Erythroblast (primary cell): ENCODE data around the gene MECP2.

Experiments
- DNase-seq, 2 experiments: peaks; one replicate each; lab custom pipeline; 2025; lab: John Stamatoyannopoulos, UW
- GATA1 ChIP-seq: IDR thresholded peaks from 2 replicates; pipeline ENCODE4 v1.6.1; 2011; ENCODE audit warnings: low read depth, mild to moderate bottlenecking, control low read depth, low read length, moderate library complexity
- POLR2A ChIP-seq: IDR thresholded peaks from 2 replicates; pipeline ENCODE4 v1.6.1; 2011; ENCODE audit warnings: mild to moderate bottlenecking, low read length

The MECP2 gene

DNA sequence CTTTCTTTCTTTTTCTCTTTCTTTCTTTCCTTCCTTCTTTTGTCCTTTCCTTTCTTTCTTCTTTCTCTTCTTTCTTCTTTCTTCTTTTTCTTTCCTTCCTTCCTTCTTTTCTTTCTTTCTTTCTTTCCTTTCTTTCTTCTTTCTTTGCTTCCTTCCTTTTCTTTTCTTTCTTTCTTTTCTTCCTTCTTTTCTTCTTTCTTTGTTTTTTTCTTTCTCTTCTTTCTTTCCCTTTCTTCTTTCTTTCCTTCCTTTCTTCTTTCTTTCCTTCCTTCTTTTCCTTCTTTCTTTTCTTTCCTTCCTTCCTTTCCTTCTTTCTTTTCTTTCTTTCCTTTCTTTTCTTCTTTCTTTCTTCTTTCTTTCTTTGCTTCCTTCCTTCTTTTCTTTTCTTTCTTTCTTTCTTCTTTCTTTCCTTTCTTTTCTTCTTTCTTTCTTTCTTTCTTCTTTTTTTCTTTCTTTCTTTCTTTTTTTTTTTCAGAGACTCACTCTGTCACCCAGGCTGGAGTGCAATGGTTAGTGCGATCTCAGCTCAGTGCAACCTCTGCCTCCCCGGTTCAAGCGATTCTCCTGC, 106.4 kb downstream of the MECP2 start:
- no peak for DNase-seq
- TF ChIP-seq GATA1 = no peak
- TF ChIP-seq POLR2A = no peak

GRCh38 chrX:153989973-153990655, 107.4 kb downstream of the MECP2 start:
- no peak for DNase-seq
- TF ChIP-seq POLR2A (no peak), GATA1 (no peak)

DNA sequence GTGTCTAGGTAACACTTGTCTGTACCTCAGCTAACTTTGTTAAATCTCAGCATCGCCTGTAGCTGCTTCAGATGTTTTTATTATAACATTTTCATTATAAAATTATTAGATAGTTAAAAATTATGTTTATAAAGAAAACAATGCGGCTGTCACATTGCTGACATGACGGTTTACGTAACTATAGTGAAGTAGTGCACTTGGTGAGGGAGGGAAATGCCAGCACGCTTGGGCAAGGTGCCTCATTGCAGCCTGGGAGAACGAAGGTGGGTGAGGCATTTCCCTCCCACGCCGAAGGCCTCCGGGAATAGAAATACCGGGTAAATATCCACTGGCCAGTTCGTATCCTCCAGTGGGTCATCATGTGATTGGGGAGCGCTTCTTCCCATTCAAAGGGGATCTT, 109.0 kb downstream of the MECP2 start:
- DNase-seq = no peak
- TF ChIP-seq GATA1 (no peak), POLR2A (no peak)

DNA sequence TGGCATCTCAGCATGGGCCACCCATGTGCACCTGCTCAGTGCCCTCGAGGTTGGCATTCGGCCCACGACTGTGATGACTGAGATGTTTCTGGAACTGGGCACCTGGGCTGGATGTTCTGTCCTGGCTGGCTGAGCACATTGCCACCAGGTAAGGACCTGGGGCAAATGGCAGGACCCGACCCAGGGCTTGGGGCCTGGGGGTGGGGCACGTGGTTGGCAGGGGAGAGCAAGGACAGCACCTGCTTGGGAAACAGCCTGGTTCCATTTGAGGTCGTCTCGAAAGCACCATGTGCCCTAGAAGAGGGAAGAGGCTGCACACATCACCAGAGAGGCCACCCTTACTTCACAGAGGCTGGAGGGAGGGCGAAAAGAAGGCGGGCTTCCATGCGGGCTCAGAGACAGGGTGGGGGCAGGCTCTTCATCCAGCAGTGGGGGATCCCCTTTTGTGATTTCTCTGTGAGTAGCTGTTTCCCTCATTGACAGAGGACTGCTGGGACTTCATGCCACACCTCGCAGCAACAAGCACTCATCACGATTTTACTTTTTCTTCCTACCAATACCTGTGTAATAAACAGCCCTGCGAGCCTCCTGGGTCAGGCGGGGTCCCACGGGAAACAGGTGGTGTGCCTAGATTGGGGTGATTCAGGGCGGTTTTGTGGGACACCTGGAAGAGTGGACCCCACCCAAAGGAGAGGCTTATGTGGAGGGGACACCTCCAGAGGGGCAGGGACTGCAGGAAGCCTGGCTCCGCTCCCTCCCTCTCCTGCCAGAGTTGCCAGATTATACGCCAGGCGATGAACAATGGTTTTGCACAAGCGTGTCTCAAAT, 113.0 kb downstream of the MECP2 start:
- TF ChIP-seq POLR2A (no peak), GATA1 (no peak)
- DNase-seq = peak; percentile 49 to 66

DNA sequence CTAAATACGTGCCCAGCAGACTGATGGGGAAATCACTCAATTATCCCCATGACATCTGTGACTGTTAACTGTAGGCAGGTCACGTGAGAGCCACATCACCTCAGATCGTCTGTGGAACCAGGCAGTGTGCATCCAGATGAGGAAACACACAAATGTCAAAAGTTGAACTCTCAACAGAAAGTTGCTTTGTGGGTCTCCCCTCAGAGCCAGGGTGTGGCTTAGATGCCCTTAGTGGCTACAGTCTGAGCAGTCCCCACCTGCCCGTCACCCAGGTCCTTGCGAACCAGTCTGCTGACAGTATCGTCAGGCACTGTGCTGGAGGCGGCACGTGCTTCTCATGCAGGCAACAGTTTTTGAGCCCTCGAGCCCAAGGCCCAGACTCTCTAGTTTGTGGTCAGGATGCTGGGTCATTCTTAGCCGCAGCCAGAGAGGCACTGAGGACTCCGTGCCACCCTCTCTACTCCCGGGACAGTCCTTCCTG, 114.2 kb downstream of the MECP2 start:
- TF ChIP-seq POLR2A = no peak
- TF ChIP-seq GATA1 = no peak
- no peak for DNase-seq

DNA sequence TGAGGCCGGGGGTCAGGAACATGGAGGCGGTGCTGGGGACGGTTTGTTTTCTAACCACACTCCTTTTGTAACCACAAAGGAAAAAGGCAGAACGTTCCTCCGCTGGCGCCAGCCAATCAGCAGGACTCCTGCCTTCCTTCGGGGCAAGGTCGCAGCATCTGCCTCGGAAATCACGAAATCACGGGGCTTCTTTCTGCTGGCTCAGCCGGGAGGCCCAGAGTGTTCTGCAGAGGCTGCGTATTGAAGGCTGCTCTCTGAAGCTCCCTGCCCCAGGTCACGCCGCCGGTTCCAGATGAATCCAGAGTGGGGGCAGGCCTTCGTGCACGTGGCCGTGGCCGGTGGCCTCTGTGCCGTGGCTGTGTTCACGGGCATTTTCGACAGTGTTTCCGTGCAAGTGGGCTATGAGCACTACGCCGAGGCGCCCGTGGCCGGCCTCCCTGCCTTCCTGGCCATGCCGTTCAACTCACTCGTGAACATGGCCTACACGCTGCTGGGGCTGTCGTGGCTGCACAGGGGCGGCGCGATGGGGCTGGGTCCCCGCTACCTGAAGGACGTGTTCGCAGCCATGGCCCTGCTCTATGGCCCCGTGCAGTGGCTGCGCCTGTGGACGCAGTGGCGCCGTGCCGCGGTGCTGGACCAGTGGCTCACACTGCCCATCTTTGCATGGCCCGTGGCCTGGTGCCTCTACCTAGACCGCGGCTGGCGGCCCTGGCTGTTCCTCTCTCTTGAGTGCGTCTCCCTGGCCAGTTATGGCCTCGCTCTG, 115.6 kb downstream of the MECP2 start:
- DNase-seq = peak in 1 of 2 experiments; percentile 18
- TF ChIP-seq GATA1 (no peak), POLR2A (no peak)

DNA sequence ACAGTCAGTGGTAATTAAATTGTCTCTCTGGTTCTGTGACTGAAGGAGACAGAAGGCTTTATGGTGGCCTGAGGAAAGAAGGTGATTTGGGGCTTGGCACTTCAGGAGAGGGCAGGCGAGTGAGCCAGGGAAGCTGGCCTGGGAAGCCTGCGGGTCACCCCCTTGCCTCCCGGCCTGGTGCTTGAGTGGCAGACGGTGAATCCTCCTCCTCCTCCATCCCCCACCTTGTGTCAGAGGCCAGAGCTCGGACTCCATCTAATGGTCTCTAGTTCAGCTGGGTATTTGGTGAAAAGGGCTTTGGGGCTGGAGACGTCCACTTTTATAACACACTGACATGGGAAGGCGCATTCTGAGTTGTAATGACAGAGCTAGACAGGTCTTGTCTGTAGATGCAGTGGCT, 116.3 kb downstream of the MECP2 start:
- DNase-seq = no peak
- TF ChIP-seq POLR2A = no peak

DNA sequence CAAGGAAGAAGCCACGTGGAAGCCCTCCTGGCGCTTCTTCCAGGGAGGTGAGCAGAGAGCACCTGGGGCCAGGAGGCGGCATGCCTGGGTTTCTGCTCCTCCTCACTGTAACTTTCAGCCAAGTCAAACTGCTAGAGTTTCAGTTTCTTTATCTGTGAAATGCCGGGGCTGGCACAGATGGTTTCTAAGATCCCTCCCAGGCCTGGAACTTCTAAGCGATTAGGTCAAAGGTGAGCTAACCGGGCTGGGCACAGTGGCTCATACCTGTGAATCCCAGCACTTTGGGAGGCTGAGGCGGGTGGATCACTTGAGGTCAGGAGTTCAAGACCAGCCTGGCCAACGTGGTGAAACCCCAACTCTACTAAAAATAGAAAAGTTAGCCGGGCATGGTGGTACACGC, 117.1 kb downstream of the MECP2 start:
- peak; percentile 48 to 56 for DNase-seq

GRCh38 chrX:153974726-153975286, 122.7 kb downstream of the MECP2 start:
- TF ChIP-seq POLR2A (no peak), GATA1 (no peak)
- no peak for DNase-seq

DNA sequence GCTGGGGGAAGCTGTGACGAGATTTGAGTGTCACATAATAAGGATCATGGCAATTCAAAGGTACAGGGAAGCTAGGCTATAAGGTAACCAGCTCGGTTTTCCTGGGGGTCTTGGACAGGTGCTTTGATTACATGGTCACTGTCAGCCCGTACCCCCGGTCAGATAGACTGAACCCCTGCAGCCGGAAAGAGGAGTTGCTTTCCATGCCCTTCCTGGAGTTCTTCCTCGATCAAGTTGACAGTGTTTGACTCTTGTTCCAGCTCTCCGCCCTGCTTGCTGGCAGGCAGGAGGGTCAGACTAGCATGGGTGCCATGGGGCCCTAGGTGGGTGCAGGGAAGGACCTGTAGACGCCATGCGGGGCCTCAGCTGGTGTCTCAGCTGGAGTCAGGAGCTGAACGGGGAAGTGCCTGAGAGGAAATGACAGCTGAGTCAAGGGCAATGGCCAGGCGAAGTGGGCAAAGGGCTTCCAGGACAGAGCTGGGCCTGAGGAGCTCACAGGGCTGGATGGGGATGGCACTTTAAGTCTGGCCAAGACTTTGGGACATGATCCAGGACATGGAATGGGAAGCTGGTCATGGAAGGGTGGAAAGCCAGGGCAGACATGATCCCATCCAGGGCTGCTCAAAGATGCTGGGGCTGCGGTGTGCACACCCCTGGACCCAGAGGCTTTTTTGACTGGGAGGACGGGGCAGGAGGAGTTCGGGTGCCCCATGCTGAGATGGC, 123.4 kb downstream of the MECP2 start:
- TF ChIP-seq GATA1 = no peak
- no peak for TF ChIP-seq POLR2A
- no peak for DNase-seq

GRCh38 chrX:153973127-153974002, 124.2 kb downstream of the MECP2 start:
- TF ChIP-seq GATA1 (no peak), POLR2A (no peak)
- DNase-seq = peak in 1 of 2 experiments; percentile 53
